Kidney (tissue), 14 donors: ENCODE measurements around the gene LAMA5. TPM values are rescaled to one million over a fixed set of nuclear protein-coding genes. Genes with fewer than 3 reads are reported as not detected.

Experiments
- DNase-seq, 5 donors: peaks; one replicate each; pipeline ENCODE4 v3.0.0-alpha.2; 2013 to 2020
- FAIRE-seq: peaks from 2 replicates; lab custom pipeline; 2012; peaks lifted over from hg19 to GRCh38; lab: Jason Lieb, UNC
- H3K27ac ChIP-seq, 2 donors: one replicate each; pipeline ENCODE4 v1.7.0; 2013; ENCODE audit warnings: low read depth in 2 of 2, low read length in 2 of 2, inconsistent platforms in 1 of 2
- H3K27me3 ChIP-seq: one replicate; pipeline ENCODE4 v1.7.1; 2013; ENCODE audit warnings: low read length, inconsistent platforms; ENCODE audit not compliant: control insufficient read depth, insufficient read depth
- H3K36me3 ChIP-seq, 3 donors: one replicate each; pipeline versions ENCODE4 v1.7.0 to v1.7.1; 2013; ENCODE audit warnings: low read length in 3 of 3, control low read depth in 1 of 3, inconsistent platforms in 1 of 3; ENCODE audit not compliant: insufficient read depth in 3 of 3, control insufficient read depth in 2 of 3
- H3K4me1 ChIP-seq, 3 donors: one replicate each; pipeline versions ENCODE4 v1.7.0 to v1.7.1; 2013; ENCODE audit warnings: low read length in 3 of 3, inconsistent platforms in 1 of 3, low read depth in 1 of 3; ENCODE audit not compliant: control insufficient read depth in 2 of 3, insufficient read depth in 2 of 3
- H3K4me3 ChIP-seq, 3 donors: one replicate each; pipeline versions ENCODE4 v1.7.0 to v1.8.1; 2013; ENCODE audit warnings: low read length in 3 of 3, control low read depth in 1 of 3, inconsistent platforms in 1 of 3
- H3K9ac ChIP-seq, 3 donors: one replicate each; pipeline versions ENCODE4 v1.7.0 to v1.7.1; 2013; ENCODE audit warnings: low read length in 3 of 3, control low read depth in 1 of 3, inconsistent platforms in 1 of 3
- H3K9me3 ChIP-seq, 3 donors: one replicate each; pipeline versions ENCODE4 v1.7.0 to v1.7.1; 2013; ENCODE audit warnings: low read length in 3 of 3, control low read depth in 1 of 3, inconsistent platforms in 1 of 3; ENCODE audit not compliant: control insufficient read depth in 2 of 3, insufficient read depth in 1 of 3
- CTCF ChIP-seq: IDR thresholded peaks from 3 replicates; pipeline ENCODE4 v1.5.1; 2012; ENCODE audit warnings: mild to moderate bottlenecking, moderate library complexity, borderline replicate concordance; ENCODE audit not compliant: insufficient read depth; ENCODE audit errors: extremely low read depth
- intact Hi-C: fragments of 100-400 bp; cut with DNase I; formaldehyde crosslinking; loops from one replicate; pipeline ENCODE4 v1.11.1; 2022
- polyA plus RNA-seq: library from polyadenylated mRNA; stranded (reverse); fragments of 350-450 nt; fragmentation: Illumina TruSeq; extraction: RNeasy Lipid Tissue Mini Kit (QIAGEN cat#74804); gene quantifications from one replicate; pipeline ENCODE4 v1.2.3, GENCODE V29; 2014; ENCODE audit warnings: low read depth, low replicate concordance; ENCODE audit not compliant: insufficient read depth
- total RNA-seq: library from RNA; stranded (reverse); fragmentation: NEBNext Ultra II Directional; extraction: Animal tissue kit (Norgen Biotek cat#: 25700); gene quantifications from one replicate; pipeline ENCODE4 v1.2.1, GENCODE V29; 2021
- donor health status: control.
- donor health status: control.
- donor health status: control.
- donor health status: control.
- donor health status: control.
- donor health status: DM: yes; HTN: yes; CAD: no.
- donor health status: Normal renal cell carcinoma (clear cell type).

LAMA5 gene
- total and polyA plus RNA-seq, 2 donors from 2014 or later, result 94.0 to 342 TPM

GRCh38 chr20:62327726-62328495, 39.2 kb downstream of the LAMA5 start:
- TF ChIP-seq CTCF, result no peak
- Histone ChIP-seq H3K9me3 (no peaks in the 10 kb centered on the region), H3K27me3 (no peaks in the 10 kb centered on the region), H3K27ac (no peak overlapping the region), H3K4me1 (no peaks in the 10 kb centered on the region), H3K36me3 (peaks cover 0 to 36% (median 24%) of the 10 kb centered on the region in 3 donors), H3K4me3 (no peak overlapping the region), H3K9ac (no peak overlapping the region)
- intact Hi-C loops, result no loop called here
- FAIRE-seq (no peak), DNase-seq (no peak)

GRCh38 chr20:62326959-62327725, 40.0 kb downstream of the LAMA5 start:
- no peak overlapping the region for H3K9ac ChIP-seq
- no peaks in the 10 kb centered on the region for H3K4me1 ChIP-seq
- H3K27me3 ChIP-seq, result no peaks in the 10 kb centered on the region
- FAIRE-seq (no peak), DNase-seq (no peak)
- intact Hi-C loops, result no loop called here
- TF ChIP-seq CTCF, result no peak
- peaks cover 0 to 34% (median 24%) of the 10 kb centered on the region in 3 donors for H3K36me3 ChIP-seq
- H3K27ac ChIP-seq, result no peak overlapping the region
- H3K4me3 ChIP-seq, result no peak overlapping the region
- H3K9me3 ChIP-seq, result no peaks in the 10 kb centered on the region

GRCh38 chr20:62326559-62326958, 40.6 kb downstream of the LAMA5 start:
- H3K9ac ChIP-seq, result no peak overlapping the region
- intact Hi-C loops, result no loop called here
- TF ChIP-seq CTCF, result no peak
- H3K36me3 ChIP-seq, result peaks cover 0 to 35% (median 24%) of the 10 kb centered on the region in 3 donors
- no peak overlapping the region for H3K4me3 ChIP-seq
- no peaks in the 10 kb centered on the region for H3K4me1 ChIP-seq
- DNase-seq (no peak), FAIRE-seq (no peak)
- H3K27ac ChIP-seq, result no peak overlapping the region
- H3K9me3 ChIP-seq, result no peaks in the 10 kb centered on the region
- no peaks in the 10 kb centered on the region for H3K27me3 ChIP-seq
